Gastrocnemius medialis (tissue), 4 donors: Measurements from ENCODE around the gene MYO18B.

Source experiments
- POLR2A ChIP-seq, 2 donors: fragments of 450-650 bp; IDR thresholded peaks; one replicate each; pipeline ENCODE4 v1.6.1; 2017; ENCODE audit warnings: antibody characterized with exemption in 2 of 2, mild to moderate bottlenecking in 2 of 2, moderate library complexity in 2 of 2
- TF ChIP-seq, protein P1 (sequence below), 5 experiments: fragments of 450-650 bp in 3 of 5; fragments of 200-600 bp in 2 of 5; sonication (generic) in 2 of 5; IDR thresholded peaks in 4 of 5; conservative IDR thresholded peaks in 1 of 5; 1 replicate in 4 of 5; 2 replicates in 1 of 5; pipeline ENCODE4 v1.5.1; 2016 to 2019; ENCODE audit warnings: antibody characterized with exemption in 5 of 5, mild to moderate bottlenecking in 3 of 5, moderate library complexity in 3 of 5

DNA sequence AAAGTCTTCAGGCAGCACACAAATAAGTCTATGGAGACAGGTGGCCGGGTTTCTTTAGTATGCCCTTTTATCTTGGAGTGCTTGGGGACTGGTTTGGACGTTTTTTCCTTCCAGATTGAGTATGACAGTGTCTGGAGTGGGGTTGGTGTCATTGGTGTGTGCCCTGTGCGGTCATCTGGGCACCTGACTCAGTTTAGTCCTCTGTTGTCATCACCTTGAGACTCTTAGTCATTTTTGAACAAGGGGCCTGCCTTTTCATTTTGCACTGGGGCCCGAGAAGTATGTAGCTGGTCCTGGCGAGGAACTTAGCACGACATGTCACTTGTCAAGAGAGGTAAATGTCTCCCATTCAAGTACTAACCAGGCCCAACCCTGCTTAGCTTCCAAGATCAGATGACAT is 27.2 kb upstream of the MYO18B start:
- TF ChIP-seq, protein P1, sequence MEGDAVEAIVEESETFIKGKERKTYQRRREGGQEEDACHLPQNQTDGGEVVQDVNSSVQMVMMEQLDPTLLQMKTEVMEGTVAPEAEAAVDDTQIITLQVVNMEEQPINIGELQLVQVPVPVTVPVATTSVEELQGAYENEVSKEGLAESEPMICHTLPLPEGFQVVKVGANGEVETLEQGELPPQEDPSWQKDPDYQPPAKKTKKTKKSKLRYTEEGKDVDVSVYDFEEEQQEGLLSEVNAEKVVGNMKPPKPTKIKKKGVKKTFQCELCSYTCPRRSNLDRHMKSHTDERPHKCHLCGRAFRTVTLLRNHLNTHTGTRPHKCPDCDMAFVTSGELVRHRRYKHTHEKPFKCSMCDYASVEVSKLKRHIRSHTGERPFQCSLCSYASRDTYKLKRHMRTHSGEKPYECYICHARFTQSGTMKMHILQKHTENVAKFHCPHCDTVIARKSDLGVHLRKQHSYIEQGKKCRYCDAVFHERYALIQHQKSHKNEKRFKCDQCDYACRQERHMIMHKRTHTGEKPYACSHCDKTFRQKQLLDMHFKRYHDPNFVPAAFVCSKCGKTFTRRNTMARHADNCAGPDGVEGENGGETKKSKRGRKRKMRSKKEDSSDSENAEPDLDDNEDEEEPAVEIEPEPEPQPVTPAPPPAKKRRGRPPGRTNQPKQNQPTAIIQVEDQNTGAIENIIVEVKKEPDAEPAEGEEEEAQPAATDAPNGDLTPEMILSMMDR (IDR thresholded peaks at IDR 0.05 in 4 of 5, conservative IDR thresholded peaks at IDR 0.05 in 1 of 5) = no peak
- TF ChIP-seq POLR2A (IDR thresholded peaks at IDR 0.05) = no peak
